Stimulated activated CD8-positive, alpha-beta memory T cell treated with anti-CD3 and anti-CD28 coated beads, Interleukin-15, amount 100 ng/mL, for 48 hours (primary cell): Measurements from ENCODE around the gene CROCC2.

ENCODE experiments used
- DNase-seq, 2 donors: peaks; one replicate each; pipeline ENCODE4 v3.0.0-alpha.2; 2020; ENCODE audit warnings: low read depth in 2 of 2

CROCC2 gene

DNA sequence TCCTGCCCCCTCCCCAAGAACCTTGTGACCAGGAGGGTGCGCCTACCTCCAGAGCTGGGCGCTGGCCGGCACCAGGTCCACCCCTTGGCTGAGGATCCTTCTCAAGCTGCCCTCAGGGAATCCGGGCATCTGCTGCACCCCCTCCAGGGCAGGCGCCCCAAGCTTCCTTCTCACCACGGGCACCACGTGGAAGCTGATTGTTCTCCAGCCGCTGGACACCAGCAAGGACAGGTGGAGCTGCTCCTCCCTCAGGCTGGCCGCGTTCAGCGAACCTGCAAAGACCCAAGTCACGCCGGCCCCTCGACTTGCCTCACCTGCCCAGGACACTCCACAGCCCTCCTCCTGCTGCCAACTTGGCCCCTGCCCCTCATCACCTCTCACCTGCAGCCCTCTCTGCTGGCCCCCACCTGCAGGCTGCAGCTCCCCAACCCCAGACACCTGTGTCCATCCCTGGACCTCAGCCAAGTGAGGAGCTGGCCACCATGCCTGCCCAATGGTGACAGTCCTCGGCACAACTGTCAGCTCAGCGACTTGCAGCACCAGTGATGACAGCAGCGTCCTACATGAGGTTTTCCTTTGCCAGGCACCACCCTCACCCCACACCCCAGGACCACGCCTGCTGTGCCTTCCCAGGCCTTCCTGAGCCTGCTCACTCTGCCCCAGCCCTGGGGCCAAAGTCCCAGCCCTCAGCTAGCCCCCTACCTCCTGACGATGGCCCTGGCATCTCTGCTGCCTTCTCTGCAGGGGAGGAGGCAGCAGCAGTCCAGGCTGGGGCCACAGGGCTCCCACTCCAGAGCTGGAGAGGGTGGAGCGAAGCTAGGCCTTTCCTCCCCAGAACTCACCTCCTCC, 14.4 kb upstream of the CROCC2 start:
- DNase-seq: no peak

DNA sequence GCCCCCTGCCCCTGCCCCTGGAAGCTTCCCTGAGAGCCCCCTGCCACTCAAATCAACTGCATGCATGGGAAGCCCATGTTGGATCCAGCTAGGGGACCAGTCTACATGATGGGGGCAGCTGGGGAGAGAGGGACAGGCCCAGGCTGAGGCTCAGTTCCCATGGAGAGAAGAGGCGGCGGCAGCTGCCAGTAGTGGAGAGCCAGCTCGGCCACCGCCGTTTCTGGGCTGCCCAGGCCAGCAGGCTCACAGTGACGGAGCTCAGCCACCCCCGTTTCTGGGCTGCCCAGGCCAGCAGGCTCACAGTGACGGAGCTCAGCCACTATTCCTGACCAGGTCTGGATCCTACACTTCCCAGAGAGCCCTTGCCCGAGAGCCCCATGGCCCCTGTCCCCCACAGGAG, 13.8 kb upstream of the CROCC2 start:
- DNase-seq: no peak

DNA sequence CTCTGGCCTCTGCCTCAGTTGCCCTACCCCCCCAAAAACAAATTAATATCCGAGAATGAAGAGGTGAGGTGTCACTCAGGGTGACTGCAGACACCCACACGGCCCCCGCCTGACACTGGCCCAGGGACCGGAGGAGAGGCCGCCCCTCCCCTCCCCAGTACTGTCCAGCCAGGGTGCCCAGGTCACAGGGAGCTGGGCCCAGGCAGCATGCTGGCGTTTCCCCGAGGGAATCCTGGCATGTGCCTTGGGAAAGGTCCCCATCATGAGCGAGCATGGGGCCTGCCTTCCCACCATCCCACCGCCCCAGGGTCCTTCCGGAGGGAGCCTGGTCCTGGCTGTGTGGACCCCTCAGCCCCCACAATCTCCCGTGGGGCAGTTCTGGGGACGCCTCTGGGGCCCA, 13.2 kb upstream of the CROCC2 start:
- DNase-seq: no peak

DNA sequence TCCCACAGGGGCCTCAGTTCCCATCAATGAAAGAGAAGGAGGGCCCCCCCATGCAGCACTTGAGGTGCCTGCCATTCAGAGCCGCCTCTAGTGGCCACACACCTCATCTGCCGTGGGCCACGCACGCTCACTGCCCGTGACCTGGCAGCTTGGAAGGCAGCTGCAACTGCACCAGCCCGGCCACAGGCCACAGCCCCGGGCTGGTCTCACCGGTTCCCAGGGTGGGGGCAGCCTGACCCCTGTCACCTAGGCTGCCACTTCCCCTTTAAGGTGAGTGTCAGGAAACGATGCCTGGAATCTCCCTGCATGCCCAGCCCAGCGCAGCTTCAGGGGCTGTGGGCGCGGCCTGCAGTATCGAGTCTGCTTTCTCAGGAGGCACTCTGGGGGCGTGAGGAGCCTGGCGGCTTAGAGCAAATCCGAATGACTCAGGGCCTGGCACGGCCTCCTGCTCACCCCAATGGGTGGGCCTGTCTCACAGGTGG, 12.7 kb upstream of the CROCC2 start:
- peak in 1 of 2 donors; percentile 77 for DNase-seq

DNA sequence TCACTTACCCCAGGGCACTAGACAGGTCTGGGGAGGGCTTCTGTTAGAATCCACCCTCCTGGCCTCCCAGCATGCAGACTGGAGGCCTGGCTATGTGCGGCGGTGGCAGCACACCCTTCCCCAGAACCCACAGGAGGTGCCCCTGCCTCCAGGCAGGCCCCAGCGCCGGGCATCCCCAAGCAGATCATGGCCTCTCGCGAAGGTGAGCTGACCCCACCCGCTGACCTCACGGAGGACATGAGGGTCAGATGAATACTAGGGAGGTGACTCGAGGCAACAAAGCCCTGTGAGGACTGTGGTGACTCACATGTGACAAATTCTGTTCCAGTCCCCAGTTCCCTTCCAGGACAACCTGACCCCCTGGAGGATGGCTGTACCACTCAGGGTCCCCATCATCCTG, 12.1 kb upstream of the CROCC2 start:
- DNase-seq: no peak

DNA sequence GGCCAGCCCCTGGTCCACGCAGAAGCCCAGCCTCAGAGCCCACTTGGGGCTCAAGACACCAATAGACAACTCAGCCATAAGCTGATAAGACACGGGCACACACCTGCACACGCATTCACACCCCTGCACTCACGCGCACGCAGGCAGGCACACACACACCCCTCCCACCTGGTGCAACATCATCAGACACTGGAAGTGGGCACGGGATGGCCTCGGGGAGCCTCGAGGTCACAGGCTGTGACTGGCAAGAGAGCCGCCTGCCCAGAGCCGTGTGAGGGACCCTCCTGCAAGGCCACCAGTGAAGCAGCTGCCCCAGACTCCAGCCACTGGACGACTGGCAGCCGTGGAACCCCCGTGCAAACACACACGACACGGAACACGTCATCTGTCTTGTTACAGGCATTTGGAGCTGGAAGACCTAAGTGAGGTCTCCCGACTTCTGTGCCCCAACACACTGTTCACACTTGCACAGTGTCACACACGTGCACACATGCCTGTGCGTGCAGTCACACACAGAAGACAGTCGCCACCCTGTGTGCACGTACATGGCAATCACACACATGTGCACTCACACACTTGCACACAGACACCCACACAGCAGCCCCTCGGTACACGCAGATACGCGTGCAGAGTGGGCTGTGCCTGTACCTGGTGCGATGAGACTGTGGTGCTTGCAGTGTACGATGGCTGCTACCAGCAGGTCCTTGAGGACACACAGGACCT, 11.1 kb upstream of the CROCC2 start:
- DNase-seq: no peak

DNA sequence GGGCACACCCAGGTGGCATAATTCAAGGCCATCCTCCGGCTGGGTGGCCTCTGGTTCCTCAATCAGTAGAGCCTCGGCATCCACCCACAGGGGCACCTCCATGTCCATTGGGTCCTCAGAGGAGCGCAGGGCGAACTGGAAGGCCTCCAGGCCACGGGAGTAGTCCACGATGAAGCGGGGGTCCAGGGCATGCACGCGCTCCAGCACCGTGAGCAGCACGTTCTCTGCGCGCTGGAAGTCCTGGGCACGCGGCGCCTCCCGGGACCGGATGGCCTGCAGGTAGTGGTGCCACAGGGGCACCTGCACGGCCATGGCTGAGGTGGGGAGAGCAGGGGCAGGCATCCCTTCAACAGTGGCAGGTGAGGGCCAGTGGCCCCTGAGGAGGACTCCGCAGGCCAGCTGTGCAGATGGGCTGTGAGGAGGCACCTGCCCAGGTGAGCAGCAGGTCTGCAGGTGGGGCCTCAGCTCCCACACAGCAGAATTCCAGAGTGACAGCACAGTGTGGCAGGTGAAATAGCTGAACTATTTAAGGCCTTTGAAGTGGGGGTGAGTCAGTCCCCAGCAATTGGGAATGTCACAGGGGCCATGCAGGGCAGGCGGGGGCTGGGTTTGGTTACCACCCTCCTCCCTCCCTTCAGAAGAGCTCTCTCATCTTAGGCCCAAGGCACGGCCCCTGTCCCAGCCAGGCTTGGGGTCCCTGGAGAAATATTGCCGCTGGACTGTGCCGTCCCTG, 10.3 kb upstream of the CROCC2 start, which contains the start of gene MAB21L4:
Gene MAB21L4, minus strand, starts transcription at position 501 of the 733 bp plus-strand sequence. Its CDS starts 159 bp downstream, at position 342.
- no peak for DNase-seq

DNA sequence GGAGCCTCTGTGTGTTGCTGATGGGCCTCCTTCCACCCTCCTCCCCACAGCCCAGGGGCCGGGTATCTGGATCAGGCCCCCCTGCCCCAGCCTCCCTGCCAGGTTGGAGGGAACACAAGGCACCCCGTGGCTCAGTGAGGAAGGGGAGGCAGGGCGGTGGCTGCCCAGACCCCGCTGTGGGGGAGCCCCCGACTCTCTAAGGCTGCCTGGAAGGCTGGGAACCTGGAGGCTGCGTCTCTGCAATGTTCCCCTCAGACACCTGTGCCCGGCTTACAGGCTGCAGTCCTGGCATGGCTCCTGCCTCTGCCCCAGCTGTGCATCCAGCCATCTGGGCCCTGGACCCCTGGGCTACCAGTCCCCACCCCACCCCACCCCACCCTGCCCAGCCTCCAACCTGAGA, 9.7 kb upstream of the CROCC2 start:
- no peak for DNase-seq

DNA sequence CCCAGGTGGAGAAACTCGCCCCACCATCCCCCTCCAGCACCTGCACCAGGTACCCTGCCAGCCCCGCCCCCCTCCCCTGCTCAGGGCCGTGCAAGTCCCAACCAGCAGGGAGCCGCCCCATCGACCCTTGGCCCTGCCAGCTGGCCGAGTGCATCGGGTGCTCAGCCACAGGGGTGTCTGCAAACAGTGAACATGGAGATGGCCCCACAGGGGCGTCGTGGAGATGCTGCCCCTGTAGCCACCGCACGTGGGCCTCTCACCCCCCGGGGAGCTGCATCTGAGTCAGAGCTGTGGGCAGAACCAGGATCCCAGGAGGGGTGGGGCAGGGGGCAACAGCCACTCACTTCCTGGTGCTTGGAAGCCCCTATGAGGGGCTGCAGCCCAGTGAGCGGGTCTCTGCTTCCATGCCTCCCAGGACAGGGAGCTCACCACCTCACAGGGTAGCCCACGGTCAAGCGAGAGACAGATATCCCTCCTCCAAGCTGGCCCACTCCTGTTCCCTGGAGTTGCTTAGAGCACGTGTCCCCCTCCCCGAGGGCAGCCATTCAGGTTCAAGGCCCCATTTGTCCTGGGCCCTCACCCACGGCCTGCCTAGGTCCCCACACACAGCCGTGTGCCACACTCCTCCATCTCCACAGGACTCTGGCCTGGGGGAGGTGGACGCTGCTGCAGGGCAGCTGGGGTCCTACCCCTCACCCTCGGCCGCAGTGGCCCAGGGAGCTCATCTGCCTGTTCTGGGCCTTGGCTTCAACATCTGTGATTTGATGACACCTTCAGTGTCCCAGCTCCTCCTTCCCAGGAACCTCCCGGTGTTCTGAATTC, 9.1 kb upstream of the CROCC2 start:
- DNase-seq: no peak

DNA sequence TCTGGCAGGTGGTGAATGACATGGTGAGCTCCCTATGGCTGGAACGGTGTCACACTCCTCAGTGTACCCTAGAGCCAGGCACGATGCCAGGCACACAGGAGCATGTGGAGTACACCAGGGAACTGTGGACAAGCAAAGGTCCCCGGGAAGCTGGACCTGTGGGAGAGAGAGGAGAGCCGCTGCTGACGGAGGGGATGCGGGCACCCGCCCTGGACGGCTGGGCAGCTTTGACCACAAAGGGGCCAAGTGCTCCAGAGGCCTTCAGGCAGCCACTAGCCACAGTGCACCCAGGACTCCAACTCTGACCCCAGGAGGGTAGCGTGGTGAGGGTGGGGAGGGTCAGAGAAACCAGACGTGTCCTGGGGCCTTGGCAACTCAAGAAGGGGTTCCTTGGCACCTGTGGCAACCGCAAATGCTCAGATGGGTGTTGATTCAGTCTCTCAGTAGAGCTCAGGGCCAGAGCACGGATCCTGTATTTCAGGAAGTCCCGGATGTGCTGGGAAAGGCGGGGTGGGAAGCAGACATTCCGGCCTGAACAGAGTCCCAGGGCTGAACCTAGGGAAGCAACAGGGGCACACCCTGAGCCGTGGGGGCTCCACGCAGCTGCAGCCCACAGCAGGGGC, 7.9 kb upstream of the CROCC2 start:
- no peak for DNase-seq

DNA sequence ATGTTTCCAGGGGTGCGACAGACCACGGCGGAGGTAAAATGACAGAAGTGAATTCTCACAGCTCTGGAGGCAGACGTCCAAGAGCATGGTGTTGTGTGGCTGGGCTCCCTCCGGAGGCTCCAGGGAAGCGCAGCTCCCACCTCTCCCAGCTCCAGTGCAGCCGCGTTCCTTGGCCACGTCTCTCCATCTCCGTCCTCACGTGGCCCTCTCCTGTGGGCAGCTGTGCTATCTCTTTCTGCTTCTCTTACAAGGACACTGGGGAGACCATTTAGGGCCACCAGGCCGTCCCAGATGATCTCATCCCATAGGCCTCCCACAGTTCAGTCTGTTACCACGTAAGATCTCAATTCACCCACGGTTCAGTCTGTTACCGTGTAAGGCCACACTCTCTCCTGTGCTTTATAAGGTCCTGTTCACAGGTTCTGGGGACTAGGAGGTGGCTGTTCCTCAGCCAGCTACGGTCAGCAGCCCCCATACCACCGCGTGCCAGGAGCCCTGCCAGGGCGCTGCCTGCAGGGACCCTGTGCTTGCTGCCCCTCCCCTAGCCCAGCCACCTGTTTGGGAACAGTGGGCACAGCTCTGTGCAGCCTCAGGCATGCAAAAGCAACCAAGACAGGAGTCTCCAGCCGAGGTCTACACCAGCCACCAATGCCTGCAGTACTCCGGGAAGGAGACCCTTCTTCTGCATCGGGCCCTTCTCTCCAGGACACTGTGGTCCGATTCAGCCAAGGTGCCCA, 7.2 kb upstream of the CROCC2 start:
- DNase-seq: no peak

DNA sequence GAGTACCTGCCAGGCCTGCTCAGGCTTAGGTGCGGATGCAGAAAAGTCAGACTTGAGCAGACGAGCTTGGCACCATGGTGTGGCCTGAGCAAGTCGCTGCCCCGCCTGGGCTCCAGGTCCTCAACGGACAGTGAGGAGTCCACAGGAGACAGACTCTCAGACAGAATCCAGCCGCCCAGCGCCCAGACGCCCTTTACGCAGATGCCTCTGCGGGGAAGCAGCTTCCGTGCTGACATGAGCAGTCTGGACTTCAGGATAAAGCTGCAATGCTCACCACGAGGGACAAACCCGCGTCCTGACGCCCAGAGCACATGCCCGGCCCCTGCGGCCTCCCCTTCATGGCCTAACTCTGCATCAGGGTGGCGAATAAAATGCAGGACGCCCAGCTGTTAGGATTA, 6.7 kb upstream of the CROCC2 start:
- no peak for DNase-seq

DNA sequence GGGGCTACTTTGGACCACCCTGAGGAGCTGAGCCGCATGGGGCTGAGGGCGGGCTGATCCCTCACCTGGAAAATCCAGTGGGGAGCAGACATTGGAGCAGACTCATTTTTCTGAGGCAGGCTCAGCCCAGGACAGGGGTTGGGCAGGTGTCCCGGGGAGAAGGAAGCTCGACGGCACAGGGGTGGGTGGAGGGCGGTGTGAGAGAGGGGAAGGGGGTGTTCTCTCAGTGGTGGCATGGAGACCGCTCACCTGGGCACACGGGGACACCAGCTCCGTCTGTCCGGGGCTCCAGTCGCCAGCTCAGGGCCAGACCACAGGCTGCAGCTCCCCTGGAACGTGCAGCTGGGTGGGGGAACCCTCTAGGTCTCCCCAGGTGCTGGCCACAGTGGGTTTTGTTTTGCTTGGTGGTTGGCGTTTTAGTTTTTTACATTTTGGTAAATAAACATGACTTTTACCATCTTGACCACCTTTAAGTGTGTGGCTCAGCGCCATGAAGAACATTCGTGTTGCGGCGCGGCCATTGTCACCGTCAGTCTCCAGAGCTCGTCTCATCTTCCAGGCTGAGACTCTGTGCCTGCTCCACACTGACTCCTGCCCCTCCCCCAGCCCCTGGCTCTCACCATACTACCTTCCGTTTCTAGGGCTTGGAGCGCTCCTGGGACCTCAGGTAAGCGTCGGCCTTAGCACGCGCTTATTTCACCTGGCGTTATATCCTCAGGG, 5.8 kb upstream of the CROCC2 start:
- DNase-seq: no peak

DNA sequence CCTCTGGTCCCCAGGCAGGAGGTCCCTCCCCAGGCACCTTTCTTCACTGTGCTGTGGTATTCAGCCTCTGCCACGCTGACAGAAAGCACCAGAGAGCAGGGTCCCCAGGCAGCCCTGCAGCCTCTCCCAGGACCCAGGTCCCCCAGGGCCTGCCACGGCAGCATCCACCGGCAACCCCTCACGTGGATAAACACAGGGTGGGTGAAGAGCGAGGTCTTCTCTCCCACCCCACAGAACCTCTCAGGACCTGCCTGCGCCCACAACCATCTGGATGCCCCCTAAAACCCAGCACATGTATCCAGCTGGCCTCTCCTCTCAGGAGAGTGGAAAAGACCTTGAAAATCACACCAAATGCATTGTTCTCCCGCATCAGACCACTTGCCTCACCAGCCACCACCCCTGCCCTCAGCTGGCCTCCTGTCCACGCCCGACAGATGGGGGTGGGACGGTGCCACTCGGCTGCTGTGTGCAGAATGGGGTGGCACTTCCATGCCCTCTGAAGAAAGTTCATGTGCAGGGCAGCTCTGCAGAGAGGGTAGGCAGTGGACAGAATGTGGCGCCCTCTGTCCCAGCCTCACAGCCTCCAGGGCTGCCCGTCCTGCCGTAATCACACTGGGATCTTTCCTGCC, 4.0 kb upstream of the CROCC2 start:
- DNase-seq: no peak

DNA sequence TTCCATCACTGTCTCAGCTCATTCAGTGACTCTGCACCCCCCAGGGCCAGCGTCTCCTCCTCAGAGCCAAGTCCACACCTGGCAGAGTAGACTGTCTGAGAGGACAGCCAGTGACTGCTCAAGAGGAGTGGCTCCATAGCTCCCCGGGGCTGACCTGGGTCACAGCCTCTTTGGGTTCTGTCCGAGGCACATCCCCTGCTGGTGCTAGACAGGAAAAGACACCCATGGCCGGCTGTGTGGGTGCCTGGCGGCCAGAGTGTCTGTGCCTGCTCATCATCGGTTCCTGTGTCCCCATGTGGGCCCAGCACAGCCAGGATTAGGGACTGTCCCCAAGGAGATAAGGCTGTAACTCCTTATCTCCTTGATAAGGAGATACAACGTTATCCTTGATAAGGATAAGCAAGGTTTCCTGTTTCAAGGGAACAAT, 3.5 kb upstream of the CROCC2 start:
- no peak for DNase-seq

DNA sequence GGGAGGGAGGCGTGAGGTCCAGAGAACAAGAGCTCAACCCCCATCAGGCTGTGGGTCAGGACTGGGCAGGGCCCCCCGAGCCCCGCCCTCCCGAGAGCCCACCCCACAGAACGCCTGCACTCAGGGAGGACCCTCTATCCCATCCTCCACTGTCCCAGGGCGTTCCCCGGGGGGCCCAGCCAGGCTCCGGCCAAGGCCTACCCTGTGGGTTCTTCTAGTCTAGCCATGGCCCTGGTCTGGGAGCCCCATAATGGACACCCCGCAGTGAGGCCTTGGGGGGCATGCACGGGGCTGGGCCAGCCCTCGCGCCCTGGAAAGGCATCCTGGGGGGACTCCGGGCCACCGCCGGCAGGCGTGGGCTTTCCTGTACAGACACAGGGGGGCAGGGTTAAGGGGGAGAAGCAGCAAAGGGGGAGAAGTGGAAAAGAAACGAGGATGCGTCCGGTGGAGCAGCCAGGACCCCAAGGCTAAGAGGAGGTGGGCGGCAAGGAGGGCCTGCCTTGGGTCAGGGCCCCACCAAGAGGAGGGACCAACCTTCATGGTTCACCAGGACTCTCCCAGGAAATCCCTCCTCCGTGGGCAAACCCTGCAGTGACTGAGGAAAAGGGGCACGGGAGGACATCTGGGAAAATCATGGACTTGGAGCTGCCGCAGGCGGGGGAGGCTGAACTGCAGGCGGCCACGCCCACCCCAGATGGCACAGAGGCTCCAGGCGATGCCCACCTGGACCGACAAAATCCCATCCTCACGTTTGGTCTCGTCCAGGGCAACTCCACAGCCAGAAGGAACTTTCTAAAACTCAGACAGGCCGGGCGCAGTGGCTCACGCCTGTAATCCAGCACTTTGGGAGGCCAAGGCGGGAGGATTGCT, 2.7 kb upstream of the CROCC2 start:
- DNase-seq: no peak

DNA sequence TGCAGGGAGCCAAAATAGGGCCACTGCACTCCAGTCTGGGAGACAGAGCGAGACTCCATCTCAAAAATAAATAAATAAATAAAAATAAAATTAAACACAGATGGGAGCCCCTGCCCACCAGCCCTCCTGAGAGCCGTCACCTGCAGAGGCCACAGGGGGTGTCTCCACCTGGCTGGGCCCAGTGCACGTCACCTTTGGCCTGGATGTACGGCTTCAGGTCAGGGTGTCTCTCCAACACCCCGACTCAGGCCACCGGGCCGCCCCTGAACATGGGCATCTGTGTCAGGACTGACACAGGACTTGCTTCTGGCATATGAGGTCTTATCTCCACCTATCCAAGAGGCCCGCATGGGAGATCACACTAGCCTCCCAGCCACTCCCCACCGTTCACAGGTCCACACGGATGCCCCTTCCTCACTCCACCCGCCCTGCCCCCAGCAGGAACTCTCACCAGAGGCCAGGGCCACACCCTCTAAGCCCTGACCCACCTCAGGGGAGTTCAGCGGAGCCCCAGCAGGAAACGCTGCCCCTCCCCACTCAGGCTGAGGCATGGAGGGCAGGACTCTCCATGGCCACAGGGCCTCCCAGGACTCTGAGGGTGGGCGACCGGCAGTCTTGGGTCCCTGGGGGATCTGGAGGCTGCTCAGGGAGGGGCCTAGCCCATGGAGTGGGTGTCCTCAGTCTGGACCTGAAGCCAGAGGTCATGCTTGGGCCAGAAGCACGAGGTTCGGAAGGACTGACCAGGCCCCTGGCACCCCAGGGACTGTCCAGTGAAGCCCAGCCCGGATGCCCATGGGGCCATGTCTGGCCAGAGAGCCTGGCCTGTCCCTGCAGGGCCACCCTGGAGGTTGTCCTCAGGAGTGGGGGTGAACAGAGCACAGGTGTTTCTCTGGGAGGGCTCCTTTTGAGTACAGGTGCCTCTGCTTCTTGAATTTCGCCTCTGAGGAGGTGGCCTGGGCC, 1.6 kb upstream of the CROCC2 start:
- DNase-seq: no peak
